ENCODE results near the gene BLACAT1. TPM values are rescaled to one million over a fixed set of nuclear protein-coding genes. Genes with fewer than 3 reads are reported as not detected.
A peak's percentile ranks its signal among the peaks of the same experiment; 100 is the strongest.

Gene BLACAT1
- total and polyA plus RNA-seq, 2 of the 4 experiments (the other 2 are of a cell fraction) = under 0.01 to 0.05 TPM

GRCh38 chr1:205454903-205455335 lies 926 bp downstream of the BLACAT1 start:
- H4K5ac ChIP-seq (ENCODE audit: low read depth, low read length) = no peak overlapping the region
- H3K9me3 ChIP-seq (ENCODE audit: control insufficient read depth, insufficient read depth, low read length) = 0 out of 2 replicates have a peak, but pooled peaks cover 2% of the 10 kb centered on the region
- no peaks in the 10 kb centered on the region for H3K4me1 ChIP-seq (ENCODE audit: control insufficient read depth, insufficient read depth, low read length)
- in situ Hi-C loops (cut with MboI; ENCODE audit: low sequenced_read_pairs) = no loop called here
- H3K36me3 ChIP-seq (ENCODE audit: control insufficient read depth, insufficient read depth, low read length) = no peaks in the 10 kb centered on the region
- H3K4me2 ChIP-seq (ENCODE audit: low read depth, low read length) = no peak overlapping the region
- no peak overlapping the region for H3K18ac ChIP-seq (ENCODE audit: low read depth, low read length)
- no peak overlapping the region for H3K9ac ChIP-seq (ENCODE audit: low read depth, low read length)
- H3K27ac ChIP-seq (ENCODE audit: insufficient read depth, low read length) = no peak overlapping the region
- ChIA-PET POLR2A (ENCODE audit: unreplicated experiment) (no interaction called here), CTCF (interaction anchor here (0.7 to 1.0 kb wide), 3 partner anchors 31 to 65 kb away, joined by 3 to 4 read pairs (median 3); no protein-coding TSS in a partner anchor)
- no peak overlapping the region for H2BK15ac ChIP-seq (ENCODE audit: low read depth, low read length)
- ATAC-seq (ENCODE audit: low read depth) (no peak), DNase-seq (no peak)
- no peak overlapping the region for H3K4me3 ChIP-seq (ENCODE audit: insufficient read depth, low read depth, low read length)
- no peak overlapping the region for H3K14ac ChIP-seq (replicated peaks; ENCODE audit: low read depth, low read length)
- intact Hi-C loops (cut with micrococcal nuclease) = no loop called here
- no peak overlapping the region for H2BK20ac ChIP-seq (ENCODE audit: low read depth, low read length)
- H3K9me1 ChIP-seq (ENCODE audit: insufficient read depth, low read length) = no peaks in the 10 kb centered on the region
- no peak overlapping the region for H2AFZ ChIP-seq (replicated peaks; ENCODE audit: low read length, poor library complexity)
- WGBS, 2 experiments (ENCODE audit: extremely low coverage in 2 of 2, insufficient read length in 1 of 2) = 0% methylated on average over 1 of the region's 6 CpGs; no CpG with 5 or more reads in 1 of the 2 experiments
- no peak overlapping the region for H3K56ac ChIP-seq (ENCODE audit: extremely low read depth, insufficient read depth, low read length)
- no peak overlapping the region for H3K23ac ChIP-seq (ENCODE audit: low read depth, low read length)
- no TSS peak for BruUV-seq (replicated peaks)
- H2BK5ac ChIP-seq (ENCODE audit: low read depth, low read length, poor library complexity, severe bottlenecking) = no peak overlapping the region
- no peak overlapping the region for H4K91ac ChIP-seq (ENCODE audit: insufficient read depth, low read depth, low read length)
- H3K4ac ChIP-seq (ENCODE audit: low read depth, low read length) = no peak overlapping the region
- H4K20me1 ChIP-seq (ENCODE audit: insufficient read depth, low read length) = no peaks in the 10 kb centered on the region
- H2AK9ac ChIP-seq (replicated peaks; ENCODE audit: low read depth, low read length, poor library complexity) = peak overlapping the region; percentile 42
- no peak overlapping the region for H2AK5ac ChIP-seq (ENCODE audit: low read depth, low read length)
- H3K79me1 ChIP-seq (ENCODE audit: low read depth in 1 of 2, low read length in 2 of 2) = no peaks in the 10 kb centered on the region
- H4K8ac ChIP-seq (ENCODE audit: low read depth in 2 of 2, low read length in 2 of 2) = no peak overlapping the region
- dilution Hi-C loops (cut with HindIII; ENCODE audit: low sequenced_read_pairs, unreplicated experiment) = no loop called here
- H2BK120ac ChIP-seq (ENCODE audit: low read depth, low read length) = no peak overlapping the region
- TF ChIP-seq FOS (IDR thresholded peaks at IDR 0.05; ENCODE audit: low read depth, low read length) = no peak
- no peak for TF ChIP-seq SMC3 (IDR thresholded peaks at IDR 0.05; ENCODE audit: low read depth, low read length)
- TF ChIP-seq RCOR1 (IDR thresholded peaks at IDR 0.05; ENCODE audit: insufficient replicate concordance, low read length) = no peak
- TF ChIP-seq RAD21 (IDR thresholded peaks at IDR 0.05; ENCODE audit: low read length) = no peak
- no peak for TF ChIP-seq CTCF (conservative IDR thresholded peaks at IDR 0.05; ENCODE audit: low read depth, low read length)
- no peak for TF ChIP-seq NFE2L2 (IDR thresholded peaks at IDR 0.05; ENCODE audit: low read depth, low read length)
- TF ChIP-seq MAFK (IDR thresholded peaks at IDR 0.05; ENCODE audit: low read depth, low read length) = no peak
- TF ChIP-seq BHLHE40 (IDR thresholded peaks at IDR 0.05; ENCODE audit: low read depth, low read length) = no peak
- no peak for TF ChIP-seq CHD1 (IDR thresholded peaks at IDR 0.05; ENCODE audit: low read depth, low read length)
- TF ChIP-seq USF2 (IDR thresholded peaks at IDR 0.05; ENCODE audit: low read depth, low read length) = no peak
- TF ChIP-seq CEBPB (IDR thresholded peaks at IDR 0.05; ENCODE audit: low read depth, low read length) = no peak
- no peak for TF ChIP-seq RFX5 (IDR thresholded peaks at IDR 0.05; ENCODE audit: low read depth, low read length)
- no peak for TF ChIP-seq POLR2A (IDR thresholded peaks at IDR 0.05; ENCODE audit: low read depth, low read length)
- H3K27me3 ChIP-seq (ENCODE audit: control insufficient read depth, insufficient read depth, low read length) = peaks cover 79% of the 10 kb centered on the region

Measured in IMR-90 (cell line).